HEK293 (cell line): Measurements from ENCODE around the gene LRRC26.
A peak's percentile ranks its signal among the peaks of the same experiment; 100 is the strongest.

Experiments
- BCL11A ChIP-seq: fragments of 450-650 bp; formaldehyde crosslinking; IDR thresholded peaks from 2 replicates; pipeline ENCODE4 v1.5.1; 2016; ENCODE audit warnings: low read depth, missing biosample characterization, missing genetic modification characterization
- CTCF ChIP-seq: fragments of 450-650 bp; formaldehyde crosslinking; IDR thresholded peaks from 2 replicates; pipeline ENCODE4 v1.5.1; 2016; ENCODE audit warnings: missing biosample characterization, missing genetic modification characterization
- EGR2 ChIP-seq: fragments of 450-650 bp; formaldehyde crosslinking; IDR thresholded peaks from 2 replicates; pipeline ENCODE4 v1.5.1; 2016; ENCODE audit warnings: low read depth, missing biosample characterization, missing genetic modification characterization
- GFI1B ChIP-seq: fragments of 450-650 bp; formaldehyde crosslinking; IDR thresholded peaks from 2 replicates; pipeline ENCODE4 v1.5.1; 2016; ENCODE audit warnings: missing biosample characterization, missing genetic modification characterization
- GLIS1 ChIP-seq: fragments of 450-650 bp; formaldehyde crosslinking; IDR thresholded peaks from 2 replicates; pipeline ENCODE4 v1.5.1; 2016; ENCODE audit warnings: missing biosample characterization, missing genetic modification characterization
- GLIS2 ChIP-seq: fragments of 450-650 bp; formaldehyde crosslinking; IDR thresholded peaks from 2 replicates; pipeline ENCODE4 v1.5.1; 2016; ENCODE audit warnings: missing biosample characterization, missing genetic modification characterization
- HOXC10 ChIP-seq: sonication (generic); formaldehyde crosslinking; IDR thresholded peaks from 2 replicates; pipeline ENCODE4 v1.8.1; 2023; ENCODE audit warnings: mild to moderate bottlenecking, missing genetic modification reagents
- IKZF3 ChIP-seq: fragments of 450-650 bp; IDR thresholded peaks from 2 replicates; pipeline ENCODE4 v1.5.0; 2018; ENCODE audit warnings: missing biosample characterization, mild to moderate bottlenecking, missing genetic modification characterization, moderate library complexity
- KLF10 ChIP-seq: fragments of 450-650 bp; IDR thresholded peaks from 2 replicates; pipeline ENCODE4 v1.5.1; 2018; ENCODE audit warnings: missing biosample characterization, mild to moderate bottlenecking, missing genetic modification characterization
- PRDM10 ChIP-seq: fragments of 450-650 bp; formaldehyde crosslinking; IDR thresholded peaks from 2 replicates; pipeline ENCODE4 v1.5.1; 2016; ENCODE audit warnings: missing biosample characterization, missing genetic modification characterization
- TSHZ1 ChIP-seq: fragments of 450-650 bp; formaldehyde crosslinking; IDR thresholded peaks from 2 replicates; pipeline ENCODE4 v1.5.1; 2016; ENCODE audit warnings: missing biosample characterization, missing genetic modification characterization, borderline replicate concordance
- YY2 ChIP-seq: fragments of 450-650 bp; formaldehyde crosslinking; IDR thresholded peaks from 2 replicates; pipeline ENCODE4 v1.5.1; 2016; ENCODE audit warnings: missing biosample characterization, missing genetic modification characterization
- ZBTB10 ChIP-seq: fragments of 450-650 bp; formaldehyde crosslinking; IDR thresholded peaks from 2 replicates; pipeline ENCODE4 v1.5.1; 2016; ENCODE audit warnings: missing biosample characterization, missing genetic modification characterization
- ZBTB7A ChIP-seq: fragments of 450-650 bp; formaldehyde crosslinking; IDR thresholded peaks from 2 replicates; pipeline ENCODE4 v1.5.1; 2016; ENCODE audit warnings: low read depth, missing biosample characterization, missing genetic modification characterization
- ZIC2 ChIP-seq: fragments of 450-650 bp; formaldehyde crosslinking; IDR thresholded peaks from 2 replicates; pipeline ENCODE4 v1.5.1; 2016; ENCODE audit warnings: missing biosample characterization, missing genetic modification characterization
- ZNF114 ChIP-seq: fragments of 450-650 bp; formaldehyde crosslinking; IDR thresholded peaks from 2 replicates; pipeline ENCODE4 v1.5.0; 2017; ENCODE audit warnings: missing biosample characterization, missing genetic modification characterization
- ZNF184 ChIP-seq: fragments of 450-650 bp; IDR thresholded peaks from 2 replicates; pipeline ENCODE4 v1.5.1; 2018; ENCODE audit warnings: missing biosample characterization, mild to moderate bottlenecking, missing genetic modification characterization
- ZNF324 ChIP-seq: fragments of 450-650 bp; formaldehyde crosslinking; IDR thresholded peaks from 2 replicates; pipeline ENCODE4 v1.5.1; 2016; ENCODE audit warnings: missing biosample characterization, missing genetic modification characterization
- ZNF391 ChIP-seq: fragments of 450-650 bp; formaldehyde crosslinking; IDR thresholded peaks from 2 replicates; pipeline ENCODE4 v1.5.1; 2016; ENCODE audit warnings: low read depth, missing biosample characterization, missing genetic modification characterization, borderline replicate concordance
- ZNF394 ChIP-seq: fragments of 450-650 bp; formaldehyde crosslinking; IDR thresholded peaks from 2 replicates; pipeline ENCODE4 v1.5.1; 2016; ENCODE audit warnings: missing biosample characterization, missing genetic modification characterization, mild to moderate bottlenecking, moderate library complexity, borderline replicate concordance
- ZNF404 ChIP-seq: fragments of 450-650 bp; formaldehyde crosslinking; IDR thresholded peaks from 2 replicates; pipeline ENCODE4 v1.5.1; 2017; ENCODE audit warnings: missing biosample characterization, missing genetic modification characterization
- ZNF544 ChIP-seq: fragments of 450-650 bp; formaldehyde crosslinking; IDR thresholded peaks from 2 replicates; pipeline ENCODE4 v1.5.0; 2017; ENCODE audit warnings: missing biosample characterization, missing genetic modification characterization
- ZNF561 ChIP-seq: fragments of 450-650 bp; IDR thresholded peaks from 2 replicates; pipeline ENCODE4 v1.5.1; 2018; ENCODE audit warnings: missing biosample characterization, missing genetic modification characterization, borderline replicate concordance
- ZNF600 ChIP-seq: fragments of 450-650 bp; formaldehyde crosslinking; IDR thresholded peaks from 2 replicates; pipeline ENCODE4 v1.5.1; 2016; ENCODE audit warnings: missing biosample characterization, missing genetic modification characterization
- ZNF677 ChIP-seq: fragments of 450-650 bp; IDR thresholded peaks from 2 replicates; pipeline ENCODE4 v1.5.0; 2018; ENCODE audit warnings: missing biosample characterization, mild to moderate bottlenecking, missing genetic modification characterization, moderate library complexity
- ZNF692 ChIP-seq: fragments of 450-650 bp; formaldehyde crosslinking; IDR thresholded peaks from 2 replicates; pipeline ENCODE4 v1.5.1; 2016; ENCODE audit warnings: missing biosample characterization, missing genetic modification characterization

LRRC26 gene

GRCh38 chr9:137188490-137189296 is 18.8 kb upstream of the LRRC26 start, which contains the start of the genes ANAPC2 and SSNA1 (continued):
- TF ChIP-seq GLIS2 (tag by site-specific recombination) (peak; percentile 82), ZNF561 (peak; percentile 91; the same call in 1 of the 2 replicates), PRDM10 (tag by site-specific recombination) (peak; percentile 61), ZBTB7A (tag by site-specific recombination) (peak; percentile 80; the same call in 1 of the 2 replicates), ZBTB10 (tag by site-specific recombination) (peak; percentile 74; the same call in 1 of the 2 replicates), ZNF391 (tag by site-specific recombination) (peak; percentile 82; the same call in 1 of the 2 replicates), YY2 (peak; percentile 99), TSHZ1 (peak; percentile 35; the same call in 1 of the 2 replicates), EGR2 (tag by site-specific recombination) (0 out of 2 replicates have a peak, but pooled peaks have one; percentile 31), ZIC2 (tag by site-specific recombination) (peak; percentile 34), IKZF3 (tag by site-specific recombination) (peak; percentile 73), ZNF114 (tag by site-specific recombination) (no peak), ZNF677 (no peak), ZNF184 (peak; percentile 84; the same call in 1 of the 2 replicates), ZNF600 (tag by site-specific recombination) (peak; percentile 89), HOXC10 (CRISPR knock-in tag) (0 out of 2 replicates have a peak, but pooled peaks have one; percentile 76), ZNF692 (peak; percentile 98), ZNF544 (tag by site-specific recombination) (no peak), KLF10 (tag by site-specific recombination) (peak; percentile 83; the same call in 1 of the 2 replicates), GFI1B (tag by site-specific recombination) (no peak; the same call in 1 of the 2 replicates), BCL11A (tag by site-specific recombination) (0 out of 2 replicates have a peak, but pooled peaks have one; percentile 14), CTCF (tag by site-specific recombination) (peak; percentile 100), ZNF404 (tag by site-specific recombination) (no peak), GLIS1 (tag by site-specific recombination) (peak; percentile 69), ZNF324 (tag by site-specific recombination) (peak; percentile 90), ZNF394 (peak; percentile 100)
